HAP-1 (cell line): Measurements from ENCODE around the gene RABGAP1L.

Experiments used
- DNase-seq, 2 experiments: peaks; one replicate each; pipeline ENCODE4 v3.0.0-alpha.2; 2016 to 2020; ENCODE audit warnings: low spot score in 2 of 2
- H3K27me3 ChIP-seq: fragments of 250-450 bp; sonication (Bioruptor Pico); 2 replicates; pipeline ENCODE4 v1.5.1; 2020; ENCODE audit warnings: low read depth, mild to moderate bottlenecking, moderate library complexity
- H3K36me3 ChIP-seq: fragments of 250-450 bp; sonication (Bioruptor Pico); replicated peaks from 2 replicates; pipeline ENCODE4 v1.5.1; 2020; ENCODE audit warnings: mild to moderate bottlenecking
- H3K4me1 ChIP-seq: fragments of 250-450 bp; sonication (Bioruptor Pico); 2 replicates; pipeline ENCODE4 v1.5.1; 2020; ENCODE audit warnings: mild to moderate bottlenecking
- H3K4me3 ChIP-seq: fragments of 250-450 bp; sonication (Bioruptor Pico); 2 replicates; pipeline ENCODE4 v1.5.1; 2020; ENCODE audit warnings: mild to moderate bottlenecking, moderate library complexity
- H3K9me3 ChIP-seq: fragments of 250-450 bp; sonication (Bioruptor Pico); 2 replicates; pipeline ENCODE4 v1.5.1; 2020; ENCODE audit warnings: mild to moderate bottlenecking, moderate library complexity
- in situ Hi-C: fragments of 300-500 bp; cut with MboI; formaldehyde crosslinking; loops from 3 replicates; pipeline ENCODE4 v1.14.3; 2020; ENCODE audit warnings: low sequenced_read_pairs, inconsistent platforms, mixed read lengths

RABGAP1L gene

GRCh38 chr1:174998569-174999215 lies 839.4 kb downstream of the RABGAP1L start:
- Histone ChIP-seq H3K36me3 (peaks cover 2% of the 10 kb centered on the region), H3K4me3 (peak overlapping the region; percentile 79), H3K4me1 (peaks cover 18% of the 10 kb centered on the region), H3K27me3 (no peaks in the 10 kb centered on the region), H3K9me3 (no peaks in the 10 kb centered on the region)
- peak; percentile 55 to 68 for DNase-seq
- in situ Hi-C loops = loop anchor here (5.0 to 25.0 kb wide), 2 partner anchors 226 to 736 kb away; no protein-coding TSS in a partner anchor

GRCh38 chr1:174999216-174999935 lies 840.1 kb downstream of the RABGAP1L start:
- H3K9me3 ChIP-seq = no peaks in the 10 kb centered on the region
- H3K27me3 ChIP-seq = no peaks in the 10 kb centered on the region
- peak; percentile 86 to 95 for DNase-seq
- in situ Hi-C loops = loop anchor here (5.0 to 25.0 kb wide), 2 partner anchors 227 to 737 kb away; no protein-coding TSS in a partner anchor
- H3K4me1 ChIP-seq = peaks cover 25% of the 10 kb centered on the region
- H3K4me3 ChIP-seq = peak overlapping the region; percentile 79
- H3K36me3 ChIP-seq = peaks cover 3% of the 10 kb centered on the region

GRCh38 chr1:174999936-175000696 lies 840.8 kb downstream of the RABGAP1L start, which contains the start of gene CACYBP:
TSS of gene CACYBP (plus strand) at chr1:174999947. CDS start at chr1:175000181, 234 bp downstream.
- H3K4me1 ChIP-seq = peaks cover 32% of the 10 kb centered on the region
- H3K4me3 ChIP-seq = peak within 1 kb of the TSS; percentile 79
- in situ Hi-C loops = loop anchor here (5.0 to 25.0 kb wide), 2 partner anchors 228 to 738 kb away; no protein-coding TSS in a partner anchor
- no peaks in the 10 kb centered on the region for H3K9me3 ChIP-seq
- peak in 1 of 2 experiments; percentile 96 for DNase-seq
- H3K36me3 ChIP-seq = peaks cover 10% of the 10 kb centered on the region
- no peaks in the 10 kb centered on the region for H3K27me3 ChIP-seq

GRCh38 chr1:175000697-175001187 lies 841.4 kb downstream of the RABGAP1L start:
- no peaks in the 10 kb centered on the region for H3K9me3 ChIP-seq
- no peaks in the 10 kb centered on the region for H3K27me3 ChIP-seq
- no peak for DNase-seq
- H3K36me3 ChIP-seq = peaks cover 17% of the 10 kb centered on the region
- H3K4me1 ChIP-seq = peaks cover 36% of the 10 kb centered on the region
- in situ Hi-C loops = no loop called here
- H3K4me3 ChIP-seq = peak overlapping the region; percentile 79

- peaks cover 39% of the 10 kb centered on the region for H3K36me3 ChIP-seq
- H3K9me3 ChIP-seq = no peaks in the 10 kb centered on the region
- DNase-seq = no peak
Observed at GRCh38 chr1:175002910-175003517, 843.7 kb downstream of the RABGAP1L start.

GRCh38 chr1:175003521-175003920 lies 844.2 kb downstream of the RABGAP1L start:
- H3K4me3 ChIP-seq = no peak overlapping the region
- peaks cover 33% of the 10 kb centered on the region for H3K4me1 ChIP-seq
- H3K27me3 ChIP-seq = no peaks in the 10 kb centered on the region
- peaks cover 44% of the 10 kb centered on the region for H3K36me3 ChIP-seq
- no peak for DNase-seq
- in situ Hi-C loops = no loop called here
- H3K9me3 ChIP-seq = no peaks in the 10 kb centered on the region

More at GRCh38 chr1:175002910-175003517, 843.7 kb downstream of the RABGAP1L start:
- Histone ChIP-seq H3K27me3 (no peaks in the 10 kb centered on the region), H3K4me1 (peaks cover 36% of the 10 kb centered on the region), H3K4me3 (no peak overlapping the region; the same call in 1 of the 2 replicates)
- in situ Hi-C loops = no loop called here

- no peak for DNase-seq
- no peaks in the 10 kb centered on the region for H3K27me3 ChIP-seq
- H3K4me3 ChIP-seq = no peak overlapping the region
- peaks cover 58% of the 10 kb centered on the region for H3K36me3 ChIP-seq
- peaks cover 33% of the 10 kb centered on the region for H3K4me1 ChIP-seq
- no peaks in the 10 kb centered on the region for H3K9me3 ChIP-seq
- in situ Hi-C loops = no loop called here
Observed at GRCh38 chr1:175005085-175005783, 845.9 kb downstream of the RABGAP1L start.

- DNase-seq = no peak
- H3K4me3 ChIP-seq = no peak overlapping the region
- H3K4me1 ChIP-seq = peaks cover 10% of the 10 kb centered on the region
- H3K36me3 ChIP-seq = peaks cover 93% of the 10 kb centered on the region
- no peaks in the 10 kb centered on the region for H3K27me3 ChIP-seq
- H3K9me3 ChIP-seq = no peaks in the 10 kb centered on the region
- in situ Hi-C loops = no loop called here
Observed at GRCh38 chr1:175009532-175009931, 850.2 kb downstream of the RABGAP1L start.

GRCh38 chr1:175013445-175013844 lies 854.1 kb downstream of the RABGAP1L start:
- in situ Hi-C loops = no loop called here
- Histone ChIP-seq H3K27me3 (no peaks in the 10 kb centered on the region), H3K36me3 (peaks cover 80% of the 10 kb centered on the region), H3K4me3 (no peak overlapping the region), H3K9me3 (no peaks in the 10 kb centered on the region), H3K4me1 (no peaks in the 10 kb centered on the region)
- no peak for DNase-seq

- H3K4me1 ChIP-seq = no peaks in the 10 kb centered on the region
- DNase-seq = no peak
- in situ Hi-C loops = no loop called here
- H3K9me3 ChIP-seq = no peaks in the 10 kb centered on the region
- H3K27me3 ChIP-seq = no peaks in the 10 kb centered on the region
- H3K36me3 ChIP-seq = peaks cover 64% of the 10 kb centered on the region
- no peak overlapping the region for H3K4me3 ChIP-seq
Observed at GRCh38 chr1:175015243-175015642, 855.9 kb downstream of the RABGAP1L start.

GRCh38 chr1:175019524-175019923 lies 860.2 kb downstream of the RABGAP1L start:
- Histone ChIP-seq H3K36me3 (peaks cover 27% of the 10 kb centered on the region), H3K4me3 (no peak overlapping the region), H3K27me3 (no peaks in the 10 kb centered on the region), H3K4me1 (peaks cover 12% of the 10 kb centered on the region; the same call in 1 of the 2 replicates), H3K9me3 (no peaks in the 10 kb centered on the region)
- in situ Hi-C loops = no loop called here
- no peak for DNase-seq

- Histone ChIP-seq H3K4me1 (peaks cover 12% of the 10 kb centered on the region; the same call in 1 of the 2 replicates), H3K9me3 (no peaks in the 10 kb centered on the region), H3K27me3 (no peaks in the 10 kb centered on the region), H3K4me3 (peak within 1 kb of the TSS; percentile 96), H3K36me3 (peaks cover 2% of the 10 kb centered on the region)
- in situ Hi-C loops = no loop called here
- peak; percentile 87 to 99 for DNase-seq
Observed at GRCh38 chr1:175023043-175023921, 864.0 kb downstream of the RABGAP1L start, which contains the start of gene MRPS14. TSS of gene MRPS14 (minus strand) at chr1:175023425. CDS start at chr1:175023408, 17 bp downstream.
